Measurements from ENCODE around the gene HAUS7. TPM values are rescaled to one million over a fixed set of nuclear protein-coding genes. Genes with fewer than 3 reads are reported as not detected.

HAUS7 gene
- total RNA-seq, 2 experiments from 2014 or later, result 59.1 to 62.3 TPM

GRCh38 chrX:153457827-153458466, 12.4 kb downstream of the HAUS7 start:
- Mint-ChIP-seq H3K36me3 (peaks cover 5% of the 10 kb centered on the region), H3K27me3 (no peaks in the 10 kb centered on the region), H3K9me3 (no peaks in the 10 kb centered on the region), H3K4me1 (ENCODE audit: low read depth) (no peaks in the 10 kb centered on the region), H3K4me3 (no peak overlapping the region), H3K27ac (no peak overlapping the region)
- ChIA-PET POLR2A (no interaction called here), CTCF (interaction anchor here (1.8 kb wide), 1 partner anchor 50 kb away, joined by 6 read pairs; no protein-coding TSS in a partner anchor)
- intact Hi-C loops (cut with micrococcal nuclease), result no loop called here
- no peak for DNase-seq

DNA sequence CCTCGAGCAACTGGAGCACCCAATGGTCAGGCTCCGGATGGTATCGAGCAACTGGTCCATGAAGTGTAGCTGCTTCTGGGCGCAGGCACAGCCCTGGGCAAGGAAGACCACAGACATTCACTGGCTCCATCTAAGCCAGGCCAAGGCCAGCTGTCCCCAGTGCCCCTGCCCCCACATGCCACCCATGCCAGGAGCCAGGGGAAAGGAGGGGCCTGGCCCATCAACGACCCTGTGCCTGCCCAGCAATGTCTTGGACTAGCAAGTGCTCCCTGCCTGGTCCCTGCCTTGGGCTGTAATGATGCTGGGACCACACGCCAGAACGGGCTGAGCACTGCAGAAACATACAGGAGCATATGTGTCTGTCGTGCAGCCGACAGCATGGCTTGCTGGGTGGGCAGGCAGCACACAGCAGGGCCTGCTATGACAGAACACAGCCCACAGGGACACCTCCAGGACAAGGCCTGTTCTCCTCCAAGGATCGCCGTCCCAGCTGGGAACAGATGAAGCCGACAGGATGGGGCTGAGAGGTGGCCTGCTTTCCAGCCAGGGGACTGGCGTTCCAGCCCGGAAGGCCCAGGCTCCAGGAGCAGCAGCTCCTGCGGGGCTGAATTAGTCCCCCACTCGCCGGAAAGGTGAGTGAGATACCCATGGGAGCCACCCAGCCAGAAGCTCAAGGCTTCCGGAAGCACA, 13.1 kb downstream of the HAUS7 start:
- Mint-ChIP-seq H3K4me3 (no peak overlapping the region), H3K36me3 (peaks cover 5% of the 10 kb centered on the region), H3K27ac (no peak overlapping the region), H3K4me1 (ENCODE audit: low read depth) (no peaks in the 10 kb centered on the region), H3K9me3 (no peaks in the 10 kb centered on the region), H3K27me3 (no peaks in the 10 kb centered on the region)
- CTCF ChIA-PET, result interaction anchor here (1.8 kb wide), 1 partner anchor 50 kb away, joined by 6 read pairs; no protein-coding TSS in a partner anchor
- POLR2A ChIA-PET, result no interaction called here
- intact Hi-C loops (cut with micrococcal nuclease), result no loop called here
- DNase-seq, result no peak

DNA sequence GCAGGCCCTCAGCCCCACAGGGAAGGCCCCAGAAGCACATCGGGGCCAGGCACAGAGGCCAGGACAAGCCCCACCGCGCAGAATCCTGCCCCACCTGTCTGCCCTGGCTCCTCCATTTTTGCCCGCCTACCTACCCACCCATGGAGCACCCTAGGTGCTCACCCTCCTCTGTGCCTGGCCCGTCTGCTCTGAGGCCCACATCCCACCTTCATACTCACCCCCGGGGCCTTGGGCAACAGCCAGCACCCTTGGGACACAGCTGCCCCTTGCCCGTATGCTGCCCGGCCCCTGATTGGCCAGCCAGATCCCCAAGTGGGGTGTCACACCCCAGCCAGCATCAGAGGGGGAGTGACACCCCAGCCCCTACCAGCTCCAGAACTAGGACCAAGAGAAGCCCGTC, 13.7 kb downstream of the HAUS7 start:
- no peaks in the 10 kb centered on the region for H3K4me1 Mint-ChIP-seq (ENCODE audit: low read depth)
- no peaks in the 10 kb centered on the region for H3K27me3 Mint-ChIP-seq
- H3K4me3 Mint-ChIP-seq, result no peak overlapping the region
- no peak for DNase-seq
- no peaks in the 10 kb centered on the region for H3K9me3 Mint-ChIP-seq
- no peak overlapping the region for H3K27ac Mint-ChIP-seq
- CTCF ChIA-PET, result no interaction called here
- intact Hi-C loops (cut with micrococcal nuclease), result no loop called here
- POLR2A ChIA-PET, result no interaction called here
- peaks cover 5% of the 10 kb centered on the region for H3K36me3 Mint-ChIP-seq

GRCh38 chrX:153456161-153456560, 14.2 kb downstream of the HAUS7 start:
- H3K36me3 Mint-ChIP-seq, result peaks cover 5% of the 10 kb centered on the region
- ChIA-PET CTCF (no interaction called here), POLR2A (no interaction called here)
- no peaks in the 10 kb centered on the region for H3K27me3 Mint-ChIP-seq
- intact Hi-C loops (cut with micrococcal nuclease), result no loop called here
- H3K27ac Mint-ChIP-seq, result no peak overlapping the region
- H3K9me3 Mint-ChIP-seq, result no peaks in the 10 kb centered on the region
- H3K4me3 Mint-ChIP-seq, result no peak overlapping the region
- H3K4me1 Mint-ChIP-seq (ENCODE audit: low read depth), result no peaks in the 10 kb centered on the region
- no peak for DNase-seq

- no peak overlapping the region for H3K4me3 Mint-ChIP-seq
- no peaks in the 10 kb centered on the region for H3K27me3 Mint-ChIP-seq
- CTCF ChIA-PET, result no interaction called here
- H3K4me1 Mint-ChIP-seq (ENCODE audit: low read depth), result no peaks in the 10 kb centered on the region
- intact Hi-C loops (cut with micrococcal nuclease), result no loop called here
- no peak for DNase-seq
- no peak overlapping the region for H3K27ac Mint-ChIP-seq
- no peaks in the 10 kb centered on the region for H3K9me3 Mint-ChIP-seq
- POLR2A ChIA-PET, result no interaction called here
- peaks cover 5% of the 10 kb centered on the region for H3K36me3 Mint-ChIP-seq
Observed at GRCh38 chrX:153455571-153455970, 14.8 kb downstream of the HAUS7 start.

DNA sequence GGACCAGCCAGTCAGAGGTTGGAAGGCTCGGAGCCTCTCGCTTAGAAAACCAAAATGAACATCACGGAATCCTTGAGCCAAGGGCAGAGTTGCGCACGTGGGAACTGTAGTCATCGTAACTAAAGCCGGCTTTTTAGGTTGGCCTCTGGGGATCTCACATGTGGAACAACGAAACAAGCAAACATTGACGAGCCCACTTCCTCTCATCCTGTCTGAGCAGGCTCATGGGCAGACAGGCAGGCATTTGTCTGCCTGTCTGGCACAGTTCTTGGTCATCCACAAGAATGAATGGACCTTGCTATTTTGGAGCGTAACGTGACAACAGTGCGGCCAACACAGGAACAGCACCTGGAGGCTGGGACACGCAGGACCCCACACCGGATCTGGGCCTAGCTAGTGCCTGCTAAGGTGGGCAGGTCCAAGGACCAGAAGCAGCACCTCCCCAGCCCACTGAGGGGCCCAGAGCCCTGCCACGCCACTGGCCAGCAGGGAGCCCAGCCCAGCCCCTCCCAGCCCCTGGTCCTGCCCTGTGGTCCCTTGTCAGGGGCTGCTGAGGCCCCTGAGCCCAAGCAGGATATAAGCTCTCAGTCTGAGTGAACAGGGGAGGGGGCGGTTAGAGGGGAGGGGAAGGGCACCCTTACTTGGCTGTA, 15.3 kb downstream of the HAUS7 start:
- no peak for DNase-seq
- intact Hi-C loops (cut with micrococcal nuclease), result no loop called here
- Mint-ChIP-seq H3K36me3 (peaks cover 5% of the 10 kb centered on the region), H3K27ac (no peak overlapping the region), H3K9me3 (no peaks in the 10 kb centered on the region), H3K27me3 (no peaks in the 10 kb centered on the region), H3K4me3 (no peak overlapping the region), H3K4me1 (ENCODE audit: low read depth) (no peaks in the 10 kb centered on the region)
- CTCF ChIA-PET, result no interaction called here
- POLR2A ChIA-PET, result no interaction called here

DNA sequence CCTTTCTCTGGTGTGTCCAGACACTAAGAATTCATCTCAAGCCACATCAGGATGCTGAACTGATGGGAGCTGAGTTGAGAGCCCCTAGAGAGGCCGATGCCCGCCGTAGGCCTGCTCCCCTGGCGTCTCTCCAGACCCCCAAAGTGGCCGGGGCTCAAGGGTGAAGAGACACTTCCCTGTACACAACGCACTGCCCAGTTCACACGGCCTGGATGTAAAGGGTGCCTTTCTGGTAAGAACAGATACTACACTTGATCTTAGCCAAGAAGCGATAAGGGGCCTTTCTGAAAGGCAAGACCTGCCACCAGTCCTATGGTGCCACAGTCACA, 19.5 kb downstream of the HAUS7 start:
- intact Hi-C loops (cut with micrococcal nuclease), result no loop called here
- Mint-ChIP-seq H3K4me3 (no peak overlapping the region), H3K27me3 (no peaks in the 10 kb centered on the region), H3K4me1 (ENCODE audit: low read depth) (no peaks in the 10 kb centered on the region), H3K36me3 (no peaks in the 10 kb centered on the region), H3K9me3 (no peaks in the 10 kb centered on the region), H3K27ac (no peak overlapping the region)
- CTCF ChIA-PET, result no interaction called here
- POLR2A ChIA-PET, result no interaction called here
- DNase-seq, result no peak

- H3K9me3 Mint-ChIP-seq, result no peaks in the 10 kb centered on the region
- no peaks in the 10 kb centered on the region for H3K4me1 Mint-ChIP-seq (ENCODE audit: low read depth)
- POLR2A ChIA-PET, result no interaction called here
- no peak overlapping the region for H3K27ac Mint-ChIP-seq
- intact Hi-C loops (cut with micrococcal nuclease), result no loop called here
- H3K27me3 Mint-ChIP-seq, result no peaks in the 10 kb centered on the region
- H3K4me3 Mint-ChIP-seq, result no peak overlapping the region
- CTCF ChIA-PET, result no interaction called here
- no peak for DNase-seq
- no peaks in the 10 kb centered on the region for H3K36me3 Mint-ChIP-seq
Observed at GRCh38 chrX:153450114-153450948, 20.0 kb downstream of the HAUS7 start.

DNA sequence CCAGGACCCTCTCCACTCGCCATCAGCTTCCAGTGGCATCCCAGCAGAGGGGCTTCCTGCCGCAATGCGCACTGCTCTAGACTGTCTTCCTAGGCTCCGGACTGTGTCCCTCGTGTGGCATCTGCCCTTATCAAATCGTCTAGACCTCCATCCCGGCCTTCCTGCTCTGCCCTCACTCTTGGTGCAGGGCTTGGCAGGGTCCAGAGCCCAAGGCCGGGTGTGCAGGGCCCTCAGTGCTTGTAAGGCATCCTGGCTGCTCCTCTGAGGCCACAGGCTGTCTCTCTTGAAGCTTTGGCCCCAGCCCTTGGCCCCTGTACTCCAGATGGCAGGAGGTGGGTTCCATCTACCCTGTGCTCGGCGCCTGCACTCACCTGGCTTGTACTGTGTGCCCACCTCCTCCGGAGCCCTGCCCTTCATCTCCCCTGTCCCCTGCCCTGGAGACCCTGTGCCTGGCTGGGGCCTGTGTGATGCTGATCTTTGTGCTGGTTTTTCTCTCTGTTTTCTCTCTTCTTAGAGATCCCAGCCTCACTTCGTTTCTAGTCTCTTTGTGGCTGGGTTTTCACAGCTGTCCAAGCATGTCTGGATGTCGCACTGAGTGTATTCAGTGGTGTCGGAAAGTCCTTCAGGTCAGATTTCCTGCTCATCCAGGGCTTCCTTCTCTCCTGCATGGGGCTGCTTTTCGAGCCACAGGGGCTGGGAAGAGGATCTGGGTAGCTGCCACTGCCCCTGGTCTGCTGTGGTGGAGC, 20.8 kb downstream of the HAUS7 start:
- intact Hi-C loops (cut with micrococcal nuclease), result no loop called here
- no peak overlapping the region for H3K27ac Mint-ChIP-seq
- no peaks in the 10 kb centered on the region for H3K36me3 Mint-ChIP-seq
- no peaks in the 10 kb centered on the region for H3K27me3 Mint-ChIP-seq
- ChIA-PET CTCF (no interaction called here), POLR2A (no interaction called here)
- no peaks in the 10 kb centered on the region for H3K4me1 Mint-ChIP-seq (ENCODE audit: low read depth)
- DNase-seq, result no peak
- no peaks in the 10 kb centered on the region for H3K9me3 Mint-ChIP-seq
- H3K4me3 Mint-ChIP-seq, result no peak overlapping the region

DNA sequence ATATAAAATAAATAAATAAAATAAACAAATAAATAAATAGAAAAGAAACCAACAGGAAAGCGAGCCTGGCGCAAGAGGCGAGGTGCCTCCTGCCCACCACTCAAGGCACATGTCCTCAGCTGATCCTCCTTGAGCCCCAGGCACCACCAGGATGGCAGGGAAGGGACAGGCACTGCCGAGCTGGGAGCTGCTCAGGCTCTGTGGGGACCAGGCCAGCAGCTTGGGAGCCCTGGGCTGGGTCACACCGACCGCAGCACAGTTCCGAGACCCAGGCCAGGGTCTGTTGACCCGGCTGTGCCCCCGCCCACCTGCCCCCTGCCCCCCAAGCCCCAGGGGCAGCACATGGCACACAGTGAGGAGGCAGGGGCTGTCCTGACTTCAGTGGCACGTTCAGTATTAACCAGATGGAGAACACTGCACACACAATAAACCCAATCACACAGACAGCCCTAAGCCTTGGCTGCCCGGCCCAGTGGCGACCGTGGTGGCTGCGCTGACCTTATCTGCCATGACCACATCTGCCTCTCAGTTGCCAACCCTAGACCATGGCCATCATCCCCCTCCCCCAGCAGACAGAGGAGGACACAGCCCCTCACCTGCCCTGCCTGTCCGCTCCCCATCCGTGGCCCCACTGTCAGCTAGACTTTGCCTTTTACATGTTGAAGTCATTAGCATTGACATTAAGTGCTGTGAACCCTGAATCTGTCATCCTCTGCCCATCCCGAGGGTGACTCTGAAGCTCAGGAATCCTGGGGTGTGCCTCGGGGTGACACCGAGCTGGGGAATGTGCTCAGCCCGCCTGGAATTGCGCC, 21.6 kb downstream of the HAUS7 start:
- CTCF ChIA-PET, result no interaction called here
- intact Hi-C loops (cut with micrococcal nuclease), result no loop called here

DNA sequence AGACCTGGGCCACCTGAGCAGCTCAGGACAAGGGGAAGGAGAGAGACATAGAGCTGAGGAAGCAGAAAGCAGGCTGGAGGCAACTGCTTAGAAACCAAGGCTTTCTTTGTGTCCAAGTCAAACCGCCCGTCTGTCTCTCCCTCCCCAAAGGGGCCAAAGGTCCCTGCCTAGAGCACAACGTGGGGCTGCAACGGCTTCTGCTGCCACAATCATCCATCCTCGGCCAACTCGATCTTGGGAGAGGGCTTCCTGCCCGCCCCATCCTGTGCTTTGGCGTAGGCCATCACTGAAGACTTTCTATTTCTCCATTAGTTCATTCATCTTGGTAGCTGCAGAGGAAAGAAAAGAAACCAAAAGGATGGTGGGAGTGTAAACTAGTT, 22.8 kb downstream of the HAUS7 start:
- CTCF ChIA-PET, result no interaction called here
- Mint-ChIP-seq H3K27me3 (no peaks in the 10 kb centered on the region), H3K27ac (no peak overlapping the region), H3K4me1 (ENCODE audit: low read depth) (no peaks in the 10 kb centered on the region), H3K4me3 (no peak overlapping the region), H3K9me3 (no peaks in the 10 kb centered on the region), H3K36me3 (no peaks in the 10 kb centered on the region)
- POLR2A ChIA-PET, result no interaction called here
- intact Hi-C loops (cut with micrococcal nuclease), result no loop called here
- DNase-seq, result no peak

More for the DNA sequence above, 21.6 kb downstream of the HAUS7 start:
- H3K27me3 Mint-ChIP-seq, result no peaks in the 10 kb centered on the region
- no peaks in the 10 kb centered on the region for H3K4me1 Mint-ChIP-seq (ENCODE audit: low read depth)
- H3K36me3 Mint-ChIP-seq, result no peaks in the 10 kb centered on the region
- no peak for DNase-seq
- POLR2A ChIA-PET, result no interaction called here
- no peak overlapping the region for H3K4me3 Mint-ChIP-seq
- H3K9me3 Mint-ChIP-seq, result no peaks in the 10 kb centered on the region
- H3K27ac Mint-ChIP-seq, result no peak overlapping the region

All from activated CD4-positive, alpha-beta memory T cell treated with anti-CD3 and anti-CD28 coated beads for 36 hours (primary cell).